ENCODE data around the gene TMCO4.

Gene TMCO4

DNA sequence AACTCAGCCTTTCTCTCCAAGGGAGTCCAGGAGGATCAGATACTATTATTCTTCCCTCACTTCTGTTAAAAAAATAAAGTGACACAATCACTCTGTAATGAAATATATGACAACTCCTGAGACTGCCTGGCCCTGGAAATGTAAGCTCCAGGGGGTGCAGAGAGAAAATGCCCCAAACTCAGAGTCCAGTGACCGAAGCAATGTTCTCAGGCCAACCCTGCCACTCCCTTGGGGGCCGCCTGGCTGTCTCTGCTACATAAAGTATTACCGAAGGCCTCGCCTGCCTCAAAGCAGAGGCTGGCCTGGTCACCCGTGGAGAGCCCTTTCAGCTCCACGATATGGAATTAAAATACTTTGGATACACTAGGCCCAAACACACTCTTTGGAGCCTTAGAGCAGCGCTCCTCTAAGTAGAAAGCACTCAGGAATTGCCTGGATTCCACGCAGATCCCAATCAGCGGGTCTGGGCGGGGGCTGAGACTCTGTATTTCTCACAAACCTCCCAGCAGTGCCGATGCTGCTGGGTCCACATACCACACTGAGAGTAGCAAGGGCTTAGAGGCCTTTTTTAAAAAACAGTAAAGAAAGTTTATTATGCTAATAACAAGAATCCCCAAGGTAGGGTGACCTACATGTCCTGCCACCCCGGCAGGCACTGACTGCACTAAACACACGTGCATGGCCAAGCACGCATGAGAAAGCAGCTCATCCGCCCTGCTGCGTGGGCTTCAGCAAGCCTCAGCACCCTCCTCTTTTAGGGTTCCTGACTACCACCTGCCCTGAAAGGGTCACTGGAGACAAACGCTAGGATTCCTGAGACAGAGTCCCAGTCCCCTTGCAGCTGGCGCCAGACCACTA is 31.1 kb downstream of the TMCO4 start:
- no peak for ATAC-seq (ENCODE audit: low read depth)
- no peaks in the 10 kb centered on the region for H3K9me3 ChIP-seq (ENCODE audit: severe bottlenecking)
- H3K36me3 ChIP-seq (ENCODE audit: low read depth), result no peaks in the 10 kb centered on the region
- H3K27me3 ChIP-seq (ENCODE audit: insufficient read depth, poor library complexity, severe bottlenecking), result no peaks in the 10 kb centered on the region
- peaks cover 15% of the 10 kb centered on the region for H3K4me1 ChIP-seq (ENCODE audit: insufficient read depth, poor library complexity, severe bottlenecking)
- TF ChIP-seq CTCF (IDR thresholded peaks at IDR 0.05; ENCODE audit: poor library complexity, severe bottlenecking), result no peak
- H3K27ac ChIP-seq (ENCODE audit: poor library complexity, severe bottlenecking), result no peak overlapping the region
- no peak overlapping the region for H3K4me3 ChIP-seq (ENCODE audit: severe bottlenecking)
- no peak for DNase-seq (ENCODE audit: low spot score)

DNA sequence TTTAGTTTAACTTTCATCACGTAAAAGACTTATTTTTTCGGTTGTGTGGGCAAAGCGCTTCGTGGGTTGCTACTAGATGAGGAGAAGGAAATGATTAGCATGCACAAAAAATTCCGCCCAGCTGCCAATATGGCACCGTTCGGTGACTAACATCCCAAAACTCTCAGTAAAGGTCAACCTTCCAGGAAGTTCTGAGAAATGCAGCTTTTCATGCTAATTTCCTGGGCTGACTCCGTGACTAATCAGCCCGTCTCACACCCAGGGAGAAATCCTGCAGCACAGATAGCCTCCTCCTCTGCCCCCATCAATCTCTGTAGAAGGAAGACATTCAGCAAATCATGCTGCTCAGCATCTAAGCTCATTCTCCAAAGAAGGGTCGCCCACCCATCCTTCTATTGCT is 34.1 kb downstream of the TMCO4 start:
- no peak for DNase-seq (ENCODE audit: low spot score)
- peaks cover 15% of the 10 kb centered on the region for H3K4me1 ChIP-seq (ENCODE audit: insufficient read depth, poor library complexity, severe bottlenecking)
- no peak for TF ChIP-seq CTCF (IDR thresholded peaks at IDR 0.05; ENCODE audit: poor library complexity, severe bottlenecking)
- peak overlapping the region; percentile 73 for H3K27ac ChIP-seq (ENCODE audit: poor library complexity, severe bottlenecking)
- no peaks in the 10 kb centered on the region for H3K9me3 ChIP-seq (ENCODE audit: severe bottlenecking)
- peak; percentile 98 for ATAC-seq (ENCODE audit: low read depth)
- H3K36me3 ChIP-seq (ENCODE audit: low read depth), result no peaks in the 10 kb centered on the region
- H3K27me3 ChIP-seq (ENCODE audit: insufficient read depth, poor library complexity, severe bottlenecking), result no peaks in the 10 kb centered on the region
- no peak overlapping the region for H3K4me3 ChIP-seq (ENCODE audit: severe bottlenecking)

GRCh38 chr1:19764848-19765247 is 34.9 kb downstream of the TMCO4 start:
- TF ChIP-seq CTCF (IDR thresholded peaks at IDR 0.05; ENCODE audit: poor library complexity, severe bottlenecking), result no peak
- ATAC-seq (ENCODE audit: low read depth) (no peak), DNase-seq (ENCODE audit: low spot score) (no peak)
- Histone ChIP-seq H3K27me3 (ENCODE audit: insufficient read depth, poor library complexity, severe bottlenecking) (no peaks in the 10 kb centered on the region), H3K4me1 (ENCODE audit: insufficient read depth, poor library complexity, severe bottlenecking) (peaks cover 15% of the 10 kb centered on the region), H3K36me3 (ENCODE audit: low read depth) (no peaks in the 10 kb centered on the region), H3K9me3 (ENCODE audit: severe bottlenecking) (no peaks in the 10 kb centered on the region), H3K27ac (ENCODE audit: poor library complexity, severe bottlenecking) (peak overlapping the region; percentile 73), H3K4me3 (ENCODE audit: severe bottlenecking) (no peak overlapping the region)

DNA sequence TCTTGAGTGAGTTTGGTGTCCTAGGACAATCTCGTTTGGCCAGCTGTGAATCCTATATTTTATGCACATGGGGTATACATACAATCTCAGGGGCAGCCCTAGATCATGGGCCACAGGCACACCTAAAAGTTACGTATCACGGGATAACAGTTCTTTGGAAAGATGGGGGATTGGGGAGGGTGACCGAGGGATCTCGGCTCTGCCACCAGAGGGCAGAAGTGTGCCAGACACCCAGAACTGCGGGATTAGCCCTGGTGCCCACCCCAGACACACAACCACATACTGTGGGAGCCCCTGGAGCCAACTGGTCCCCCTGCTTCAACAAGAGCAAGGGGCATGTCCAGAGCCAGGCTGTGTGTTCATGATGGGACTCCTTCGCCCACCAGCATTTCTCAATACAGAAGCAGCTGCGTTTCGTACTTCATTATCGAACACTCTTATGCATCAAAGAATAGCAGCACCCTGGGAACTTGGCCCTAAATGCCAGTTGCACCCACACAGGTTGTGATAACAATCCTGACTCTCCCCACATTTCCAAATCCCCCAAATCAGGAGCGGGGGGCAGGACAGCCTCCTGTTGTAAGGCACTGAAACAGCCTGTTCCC is 37.4 kb downstream of the TMCO4 start:
- Histone ChIP-seq H3K27me3 (ENCODE audit: insufficient read depth, poor library complexity, severe bottlenecking) (no peaks in the 10 kb centered on the region), H3K4me1 (ENCODE audit: insufficient read depth, poor library complexity, severe bottlenecking) (peaks cover 22% of the 10 kb centered on the region), H3K4me3 (ENCODE audit: severe bottlenecking) (no peak overlapping the region), H3K9me3 (ENCODE audit: severe bottlenecking) (no peaks in the 10 kb centered on the region), H3K27ac (ENCODE audit: poor library complexity, severe bottlenecking) (no peak overlapping the region), H3K36me3 (ENCODE audit: low read depth) (no peaks in the 10 kb centered on the region)
- ATAC-seq (ENCODE audit: low read depth) (no peak), DNase-seq (ENCODE audit: low spot score) (no peak)
- TF ChIP-seq CTCF (IDR thresholded peaks at IDR 0.05; ENCODE audit: poor library complexity, severe bottlenecking), result peak; percentile 79

- H3K27ac ChIP-seq (ENCODE audit: poor library complexity, severe bottlenecking), result no peak overlapping the region
- no peak overlapping the region for H3K4me3 ChIP-seq (ENCODE audit: severe bottlenecking)
- no peak for TF ChIP-seq CTCF (IDR thresholded peaks at IDR 0.05; ENCODE audit: poor library complexity, severe bottlenecking)
- H3K27me3 ChIP-seq (ENCODE audit: insufficient read depth, poor library complexity, severe bottlenecking), result no peaks in the 10 kb centered on the region
- H3K9me3 ChIP-seq (ENCODE audit: severe bottlenecking), result no peaks in the 10 kb centered on the region
- 0 out of 2 replicates have a peak, but pooled peaks cover 5% of the 10 kb centered on the region for H3K36me3 ChIP-seq (ENCODE audit: low read depth)
- peaks cover 7% of the 10 kb centered on the region for H3K4me1 ChIP-seq (ENCODE audit: insufficient read depth, poor library complexity, severe bottlenecking)
- ATAC-seq (ENCODE audit: low read depth) (0 out of 3 replicates have a peak, but pooled peaks have one; percentile 32), DNase-seq (ENCODE audit: low spot score) (no peak)
Observed at GRCh38 chr1:19759740-19760089, 40.0 kb downstream of the TMCO4 start.

Measured in RWPE2 (cell line).